Brain microvascular endothelial cell (primary cell): Measurements from ENCODE around the gene CD1B.

ENCODE experiments used
- DNase-seq: peaks from one replicate; pipeline ENCODE4 v3.0.0-alpha.2; 2020
- H3K27ac ChIP-seq: fragments of 250-450 bp; sonication (Bioruptor Pico); 2 replicates; pipeline ENCODE4 v1.5.1; 2020; ENCODE audit warnings: mild to moderate bottlenecking, moderate library complexity
- H3K27me3 ChIP-seq: fragments of 250-450 bp; sonication (Bioruptor Pico); replicated peaks from 2 replicates; pipeline ENCODE4 v1.5.1; 2020; ENCODE audit warnings: mild to moderate bottlenecking
- H3K36me3 ChIP-seq: fragments of 250-450 bp; sonication (Bioruptor Pico); replicated peaks from 2 replicates; pipeline ENCODE4 v1.5.1; 2020; ENCODE audit warnings: mild to moderate bottlenecking
- H3K4me3 ChIP-seq: 2 replicates; pipeline ENCODE4 v1.5.1; 2011; ENCODE audit warnings: low read depth, mild to moderate bottlenecking, control low read depth, low read length, moderate library complexity
- CTCF ChIP-seq: IDR thresholded peaks from 2 replicates; pipeline ENCODE4 v1.5.1; 2011; ENCODE audit warnings: low read depth, mild to moderate bottlenecking, moderate library complexity, low read length, control low read depth, inconsistent platforms; ENCODE audit errors: missing control alignments
- in situ Hi-C: cut with HindIII; loops from 2 replicates; pipeline ENCODE4 v1.10.0; 2017; ENCODE audit warnings: low sequenced_read_pairs, low pct_ligation_motif_present

The CD1B gene

GRCh38 chr1:158324395-158324794 is 6.9 kb downstream of the CD1B start:
- no peak for DNase-seq
- no peak overlapping the region for H3K27ac ChIP-seq
- H3K36me3 ChIP-seq, result no peaks in the 10 kb centered on the region
- no peaks in the 10 kb centered on the region for H3K27me3 ChIP-seq
- no peak for TF ChIP-seq CTCF
- H3K4me3 ChIP-seq, result no peak overlapping the region
- in situ Hi-C loops, result no loop called here

- no peak for DNase-seq
- Histone ChIP-seq H3K27me3 (no peaks in the 10 kb centered on the region), H3K27ac (no peak overlapping the region), H3K36me3 (no peaks in the 10 kb centered on the region), H3K4me3 (no peak overlapping the region)
- no peak for TF ChIP-seq CTCF
- in situ Hi-C loops, result no loop called here
Measured at GRCh38 chr1:158323866-158324265, 7.5 kb downstream of the CD1B start.

- TF ChIP-seq CTCF, result no peak
Measured at GRCh38 chr1:158311066-158311465, 20.3 kb downstream of the CD1B start.

GRCh38 chr1:158310623-158311022 is 20.7 kb downstream of the CD1B start:
- TF ChIP-seq CTCF, result no peak
- Histone ChIP-seq H3K27ac (no peak overlapping the region), H3K36me3 (no peaks in the 10 kb centered on the region), H3K4me3 (no peak overlapping the region), H3K27me3 (no peaks in the 10 kb centered on the region)
- in situ Hi-C loops, result no loop called here
- DNase-seq, result no peak

More at GRCh38 chr1:158311066-158311465, 20.3 kb downstream of the CD1B start:
- no peaks in the 10 kb centered on the region for H3K36me3 ChIP-seq
- H3K4me3 ChIP-seq, result no peak overlapping the region
- no peaks in the 10 kb centered on the region for H3K27me3 ChIP-seq
- DNase-seq, result no peak
- H3K27ac ChIP-seq, result no peak overlapping the region
- in situ Hi-C loops, result no loop called here

DNA sequence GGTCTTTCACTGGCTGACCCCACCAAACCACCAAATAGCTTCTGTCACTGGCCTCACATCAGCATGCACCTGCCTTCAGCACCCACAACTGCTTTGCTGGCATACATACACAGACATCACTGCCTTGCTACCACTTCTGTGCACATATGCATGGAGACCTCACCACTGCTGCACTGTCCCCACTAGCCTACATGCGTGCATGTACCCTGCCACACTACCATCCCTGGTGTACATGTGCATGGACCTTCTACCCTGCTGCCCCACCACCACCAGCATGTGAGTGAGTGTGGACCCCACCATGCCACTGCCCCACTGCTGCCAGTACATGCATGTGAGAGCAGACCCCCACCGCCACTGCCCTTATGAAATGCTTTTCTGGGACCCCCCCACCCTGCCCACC is 35.5 kb downstream of the CD1B start:
- H3K27ac ChIP-seq, result no peak overlapping the region
- in situ Hi-C loops, result no loop called here
- TF ChIP-seq CTCF, result no peak
- H3K4me3 ChIP-seq, result no peak overlapping the region
- no peaks in the 10 kb centered on the region for H3K36me3 ChIP-seq
- no peaks in the 10 kb centered on the region for H3K27me3 ChIP-seq
- DNase-seq, result no peak

DNA sequence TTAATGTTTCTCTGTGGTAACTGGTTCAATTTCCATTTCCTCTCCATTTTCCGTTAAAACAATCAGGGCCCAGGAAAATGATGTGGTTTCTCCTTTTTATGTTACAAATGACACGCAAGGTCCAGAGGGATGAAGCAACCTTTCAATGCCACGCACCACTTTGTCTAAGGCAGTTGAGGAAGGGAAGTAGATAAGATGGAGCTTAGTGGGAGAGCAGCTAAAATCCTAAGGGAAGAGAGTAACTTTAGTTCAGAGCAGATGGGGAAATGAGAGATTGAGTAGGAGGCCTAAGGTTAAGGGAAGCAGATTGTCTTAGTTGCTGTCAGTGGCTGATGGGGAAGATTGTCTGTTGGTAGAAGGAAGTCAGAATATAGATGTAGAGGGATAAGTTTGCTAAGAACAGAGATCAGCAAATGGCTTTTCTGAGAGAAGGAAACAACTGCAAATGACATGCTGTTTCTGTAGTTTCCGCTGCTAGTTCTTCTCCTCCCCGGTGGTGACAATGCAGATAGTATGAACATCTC is 40.9 kb downstream of the CD1B start:
- no peak for DNase-seq

More for the DNA sequence above, 40.9 kb downstream of the CD1B start:
- H3K4me3 ChIP-seq, result no peak overlapping the region
- no peaks in the 10 kb centered on the region for H3K36me3 ChIP-seq
- no peak overlapping the region for H3K27ac ChIP-seq
- TF ChIP-seq CTCF, result no peak
- no peaks in the 10 kb centered on the region for H3K27me3 ChIP-seq
- in situ Hi-C loops, result no loop called here
